Eye (tissue), 1 donor: ENCODE measurements around the gene ARHGAP18.

Source experiments
- DNase-seq: peaks from one replicate; pipeline ENCODE4 v3.0.0-alpha.2; 2015

The ARHGAP18 gene

GRCh38 chr6:129663531-129663930, 46.4 kb downstream of the ARHGAP18 start:
- no peak for DNase-seq

DNA sequence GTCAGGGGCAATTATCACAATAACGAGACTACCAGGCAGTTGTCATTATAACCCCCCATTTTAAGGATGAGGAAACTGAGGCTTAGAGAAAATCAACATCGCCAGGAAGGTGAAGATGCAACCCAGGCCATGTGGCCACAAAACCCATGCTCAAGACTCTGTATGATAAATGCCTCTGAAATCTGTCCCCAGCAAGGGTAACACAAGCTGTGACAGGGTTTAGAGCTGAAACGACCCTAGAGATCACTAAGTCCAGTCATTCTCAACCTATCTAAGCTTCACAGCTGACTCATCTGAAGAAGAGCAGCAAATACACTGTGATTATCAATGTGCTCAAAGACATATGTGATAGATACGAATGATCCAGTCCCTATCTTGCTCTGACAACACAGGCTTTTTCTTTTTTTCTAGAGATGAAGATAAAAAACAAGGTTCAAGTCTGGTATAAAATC, 47.0 kb downstream of the ARHGAP18 start:
- no peak for DNase-seq

- DNase-seq, result no peak
Measured at GRCh38 chr6:129662406-129662766, 47.6 kb downstream of the ARHGAP18 start.

DNA sequence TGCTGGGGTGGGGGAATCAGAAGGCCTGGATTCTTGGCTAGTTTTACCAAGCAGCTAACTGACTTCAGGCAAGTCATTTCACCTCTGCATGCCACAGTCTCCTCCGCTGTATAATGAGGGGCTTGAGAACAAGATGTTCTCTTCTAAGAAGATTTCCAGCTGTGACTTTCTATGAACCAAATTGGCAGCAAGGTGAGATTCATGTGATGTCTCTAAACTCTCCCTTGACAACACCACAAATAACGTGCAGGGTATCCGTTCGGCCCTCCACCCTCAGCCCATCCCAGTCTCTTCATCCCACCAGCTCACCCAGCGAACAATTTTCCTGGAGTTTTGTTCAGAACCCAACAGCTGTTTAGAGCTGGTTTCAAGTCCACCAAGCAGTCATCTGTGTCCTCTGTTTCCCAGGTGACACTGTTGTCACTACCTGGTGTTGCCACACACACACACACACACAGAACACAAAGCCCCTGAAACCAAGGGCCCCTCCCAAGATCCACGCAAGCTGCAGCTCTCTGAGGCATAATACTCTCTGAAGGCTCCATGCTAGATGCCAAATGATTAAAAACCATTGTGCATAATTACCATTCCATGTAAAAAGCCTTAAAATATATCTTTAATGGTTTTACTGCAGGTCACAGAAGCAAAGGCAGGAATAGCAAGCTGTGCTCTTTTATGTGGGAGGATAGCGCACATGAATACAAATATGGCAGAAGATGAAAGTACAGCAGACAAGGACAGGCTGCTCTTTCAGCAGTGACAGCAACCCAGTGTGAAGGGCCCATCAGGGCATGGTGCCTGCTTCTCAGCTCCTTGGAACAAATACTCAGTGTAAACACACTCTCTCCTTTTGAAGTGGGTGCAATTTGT, 48.2 kb downstream of the ARHGAP18 start:
- DNase-seq, result no peak

- DNase-seq, result no peak
Measured at GRCh38 chr6:129660346-129660676, 49.7 kb downstream of the ARHGAP18 start.

GRCh38 chr6:129659590-129660345, 50.2 kb downstream of the ARHGAP18 start:
- DNase-seq, result no peak

DNA sequence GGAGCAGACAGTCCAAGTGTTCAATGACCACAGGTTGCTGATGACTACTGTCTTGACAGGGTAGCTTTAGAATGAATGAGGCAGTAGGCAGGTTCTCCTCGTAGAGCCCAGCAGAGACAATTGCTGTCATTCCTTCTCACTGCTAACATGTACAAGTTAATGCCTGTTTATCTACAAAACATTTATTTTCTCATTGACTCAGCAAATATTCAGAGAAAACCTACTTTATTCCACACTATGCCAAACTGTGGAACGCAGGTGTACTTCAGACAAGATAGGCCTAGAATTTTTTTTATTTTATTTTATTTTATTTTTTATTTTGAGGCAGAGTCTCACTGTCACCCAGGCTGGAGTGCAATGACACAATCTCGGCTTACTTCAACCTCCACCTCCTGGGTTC, 50.8 kb downstream of the ARHGAP18 start:
- no peak for DNase-seq

- DNase-seq, result no peak
Measured at GRCh38 chr6:129657483-129657882, 52.5 kb downstream of the ARHGAP18 start.

DNA sequence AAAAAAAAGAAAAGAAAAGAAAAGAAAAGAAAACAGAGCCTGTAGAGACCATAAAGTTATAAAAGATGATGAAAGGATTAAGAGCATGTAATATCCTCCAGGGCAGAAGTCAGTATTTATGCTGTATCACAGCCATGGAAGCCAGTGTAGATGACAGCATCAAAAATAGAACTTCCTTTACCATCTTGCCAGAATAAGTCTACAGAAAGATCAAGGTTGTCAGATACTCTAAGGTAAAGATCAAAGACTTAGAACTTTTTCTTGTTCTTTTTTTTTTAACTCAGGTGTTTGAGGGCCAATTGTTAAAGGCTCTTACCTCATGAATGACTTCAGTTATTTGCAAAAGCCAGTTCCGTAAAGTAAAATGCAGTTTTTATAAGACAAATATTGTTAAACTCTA, 54.6 kb downstream of the ARHGAP18 start:
- no peak for DNase-seq

DNA sequence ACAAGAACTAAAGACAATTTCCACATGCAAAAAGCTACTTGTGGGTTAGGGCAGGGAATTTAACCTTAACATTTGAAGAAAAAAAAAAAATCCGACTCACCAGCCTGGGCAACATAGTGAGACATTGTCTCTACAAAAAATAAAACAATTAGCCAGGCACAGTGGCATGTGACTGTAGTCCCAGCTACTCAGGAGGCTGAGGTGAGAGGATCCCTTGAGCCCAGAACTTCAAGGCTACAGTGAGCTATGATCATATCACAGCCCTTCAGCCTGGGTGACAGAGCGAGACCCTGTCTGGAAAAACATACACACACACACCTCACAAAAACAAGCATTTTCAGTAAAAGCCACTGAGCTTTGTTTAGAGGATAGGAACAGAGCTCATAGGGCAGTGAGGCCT, 56.2 kb downstream of the ARHGAP18 start:
- DNase-seq, result no peak

DNA sequence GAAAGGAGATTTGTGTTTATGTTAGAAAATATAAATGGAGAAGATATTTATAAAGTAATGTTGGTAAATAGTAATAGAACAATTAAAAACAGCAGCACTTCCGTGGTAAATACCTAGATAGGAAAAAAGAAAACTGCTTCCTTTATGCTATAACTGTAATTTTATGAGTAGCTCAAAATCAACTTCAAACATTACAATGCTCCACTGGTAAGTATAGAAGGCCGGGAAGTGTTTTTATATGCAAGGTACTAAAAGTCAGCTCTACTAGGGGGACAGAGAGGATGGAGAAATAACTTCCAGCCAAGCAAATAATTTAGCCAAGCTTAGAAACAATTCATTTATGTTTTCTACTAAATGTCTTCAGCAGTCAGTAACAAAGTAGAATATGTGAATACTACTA, 56.7 kb downstream of the ARHGAP18 start:
- no peak for DNase-seq

DNA sequence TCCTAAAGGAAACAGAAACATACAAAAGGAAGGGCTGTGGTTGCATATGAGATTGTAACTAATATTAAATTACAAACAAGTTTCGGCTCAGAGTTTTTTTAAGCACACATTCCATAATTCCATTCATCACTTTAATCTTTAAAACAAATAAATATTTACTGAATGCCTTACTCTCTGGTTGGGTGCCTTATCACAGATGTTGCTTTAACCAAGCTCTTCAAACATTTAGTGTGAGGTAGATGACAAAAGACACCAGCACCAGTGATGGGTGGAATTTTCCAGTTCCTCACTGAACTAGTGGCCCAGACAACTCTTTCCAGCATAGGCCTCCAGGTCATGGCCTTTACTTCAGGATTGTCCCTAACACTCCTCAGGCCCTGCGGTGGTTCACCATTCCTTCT, 58.7 kb downstream of the ARHGAP18 start:
- DNase-seq, result no peak

GRCh38 chr6:129648819-129649491, 61.0 kb downstream of the ARHGAP18 start:
- no peak for DNase-seq

GRCh38 chr6:129647044-129647443, 62.9 kb downstream of the ARHGAP18 start:
- DNase-seq, result no peak

DNA sequence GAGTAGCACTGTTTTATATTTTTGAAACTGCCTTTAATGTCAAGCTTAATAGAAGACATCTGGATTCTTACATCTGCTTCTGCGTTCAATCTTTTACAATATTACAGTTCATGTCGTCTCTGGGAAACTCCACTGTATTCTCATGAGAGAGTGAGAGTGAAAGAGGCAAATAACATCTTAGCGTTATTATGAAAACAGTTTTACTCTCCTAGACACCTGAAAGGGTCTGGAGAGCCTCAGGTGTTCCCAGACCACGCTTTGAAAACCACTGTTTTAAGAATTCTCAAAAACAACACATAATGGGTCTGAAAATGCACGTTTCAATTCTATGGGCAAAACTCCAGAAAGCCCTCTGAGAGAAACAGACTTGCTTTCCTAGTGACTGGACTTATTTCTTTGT, 63.3 kb downstream of the ARHGAP18 start:
- peak; percentile 54 for DNase-seq

DNA sequence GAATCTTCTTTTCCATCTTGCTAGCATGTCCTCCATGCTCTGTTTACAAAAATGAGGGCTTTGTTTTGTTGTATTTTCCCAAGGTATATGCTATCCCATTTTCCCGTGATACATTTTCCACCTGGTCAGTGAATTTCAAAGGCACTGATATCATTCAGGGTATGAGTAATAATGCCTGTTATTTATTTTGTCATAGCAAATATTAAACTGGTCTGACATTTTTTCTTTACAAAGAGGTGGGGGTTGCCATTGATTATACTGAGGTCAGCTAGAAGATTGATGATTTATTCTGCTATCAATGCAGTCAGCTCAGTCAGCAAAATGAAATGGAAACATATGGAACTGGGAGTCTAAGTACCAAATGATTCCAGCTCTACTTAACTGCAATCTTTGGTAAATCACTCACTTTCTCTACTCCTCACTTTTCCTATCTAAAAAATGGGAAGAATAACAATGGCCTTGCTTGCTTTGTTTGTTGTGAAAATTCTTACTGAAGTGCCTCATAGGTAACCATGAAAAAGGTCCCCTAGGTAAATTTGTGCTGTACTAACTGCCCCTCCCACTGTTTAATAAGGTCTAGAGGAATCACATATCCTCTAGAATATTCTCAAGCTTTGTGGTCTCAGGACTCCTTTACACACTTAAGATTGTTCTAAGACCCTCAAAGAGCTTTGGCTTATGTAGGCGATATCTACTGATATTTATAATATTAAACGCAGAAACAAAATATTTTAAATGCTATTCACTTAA, 64.0 kb downstream of the ARHGAP18 start:
- no peak for DNase-seq

GRCh38 chr6:129645106-129645829, 64.7 kb downstream of the ARHGAP18 start:
- DNase-seq, result no peak

GRCh38 chr6:129644567-129645015, 65.4 kb downstream of the ARHGAP18 start:
- no peak for DNase-seq

DNA sequence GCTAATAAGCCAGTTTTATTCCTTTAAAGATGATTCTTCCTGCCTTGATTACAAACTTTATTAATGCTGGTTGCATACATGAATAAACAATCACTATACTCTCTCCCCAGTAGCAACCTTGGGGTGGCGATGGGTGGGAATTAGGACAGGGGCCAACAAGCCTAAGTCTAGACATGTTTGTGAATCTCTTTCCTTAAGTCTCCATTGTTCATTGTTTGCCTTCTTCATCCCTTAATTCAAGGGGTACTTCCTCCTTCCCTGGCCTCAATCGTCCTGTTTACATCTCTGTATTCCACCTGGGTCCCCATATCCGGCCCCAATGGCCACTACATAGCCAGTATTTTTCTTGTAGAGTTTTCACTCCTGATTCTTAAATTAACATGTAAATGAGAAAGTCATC, 66.0 kb downstream of the ARHGAP18 start:
- DNase-seq, result no peak

- no peak for DNase-seq
Measured at GRCh38 chr6:129643176-129643575, 66.8 kb downstream of the ARHGAP18 start.

DNA sequence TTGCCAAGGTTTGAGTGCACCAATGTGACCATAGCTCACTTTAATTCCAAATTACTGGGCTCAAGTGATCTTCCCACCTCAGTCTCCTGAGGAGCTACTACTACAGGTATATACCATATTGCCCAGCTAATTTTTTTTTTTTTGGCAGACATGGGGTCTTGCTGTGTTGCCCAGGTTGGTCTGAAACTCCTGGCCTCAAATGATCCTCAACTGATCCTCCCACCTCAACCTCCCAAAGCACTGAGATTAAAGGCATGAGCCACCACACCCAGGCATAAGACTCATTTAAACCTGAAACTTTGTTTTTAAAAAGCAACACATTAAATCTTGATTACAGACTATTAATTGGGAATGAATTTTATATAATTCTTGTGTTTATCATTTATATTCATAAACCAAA, 67.7 kb downstream of the ARHGAP18 start:
- no peak for DNase-seq

GRCh38 chr6:129641344-129641743, 68.6 kb downstream of the ARHGAP18 start:
- no peak for DNase-seq
